Measurements from ENCODE around the gene AHSP.

DNA sequence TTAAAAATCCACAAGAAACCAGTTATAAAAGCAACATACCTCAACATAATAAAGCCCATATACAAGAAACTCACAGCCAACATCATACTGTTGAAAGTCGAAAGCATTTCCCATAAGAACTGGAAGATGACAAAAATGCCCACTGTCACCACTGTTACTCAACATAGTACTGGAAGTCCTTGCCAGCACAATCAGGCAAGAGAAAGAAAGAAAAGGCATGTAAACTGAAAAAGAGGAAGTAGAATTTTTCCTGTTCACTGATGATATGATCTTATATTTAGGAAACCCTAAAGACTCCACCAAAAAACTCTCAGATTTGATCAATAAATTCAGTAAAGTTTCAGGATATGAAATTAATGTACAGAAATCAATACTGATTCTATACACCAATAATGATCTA lies 45.1 kb downstream of the AHSP start:
- TF ChIP-seq, protein P1, sequence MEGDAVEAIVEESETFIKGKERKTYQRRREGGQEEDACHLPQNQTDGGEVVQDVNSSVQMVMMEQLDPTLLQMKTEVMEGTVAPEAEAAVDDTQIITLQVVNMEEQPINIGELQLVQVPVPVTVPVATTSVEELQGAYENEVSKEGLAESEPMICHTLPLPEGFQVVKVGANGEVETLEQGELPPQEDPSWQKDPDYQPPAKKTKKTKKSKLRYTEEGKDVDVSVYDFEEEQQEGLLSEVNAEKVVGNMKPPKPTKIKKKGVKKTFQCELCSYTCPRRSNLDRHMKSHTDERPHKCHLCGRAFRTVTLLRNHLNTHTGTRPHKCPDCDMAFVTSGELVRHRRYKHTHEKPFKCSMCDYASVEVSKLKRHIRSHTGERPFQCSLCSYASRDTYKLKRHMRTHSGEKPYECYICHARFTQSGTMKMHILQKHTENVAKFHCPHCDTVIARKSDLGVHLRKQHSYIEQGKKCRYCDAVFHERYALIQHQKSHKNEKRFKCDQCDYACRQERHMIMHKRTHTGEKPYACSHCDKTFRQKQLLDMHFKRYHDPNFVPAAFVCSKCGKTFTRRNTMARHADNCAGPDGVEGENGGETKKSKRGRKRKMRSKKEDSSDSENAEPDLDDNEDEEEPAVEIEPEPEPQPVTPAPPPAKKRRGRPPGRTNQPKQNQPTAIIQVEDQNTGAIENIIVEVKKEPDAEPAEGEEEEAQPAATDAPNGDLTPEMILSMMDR (conservative IDR thresholded peaks at IDR 0.05; ENCODE audit: low read depth, low read length) = no peak
- TF ChIP-seq EZH2 (IDR thresholded peaks at IDR 0.05; ENCODE audit: borderline replicate concordance, low read depth, low read length, poor library complexity, severe bottlenecking) = no peak
